GM19193 (cell line): ENCODE measurements around the gene IGFLR1.

Experiments
- POLR2A ChIP-seq: IDR thresholded peaks from 4 replicates; pipeline ENCODE4 v1.6.1; 2011; ENCODE audit not compliant: insufficient read depth, insufficient read length; ENCODE audit errors: extremely low read depth

IGFLR1 gene

GRCh38 chr19:35715981-35716800 lies 26.1 kb downstream of the IGFLR1 start:
- no peak for TF ChIP-seq POLR2A

GRCh38 chr19:35715355-35715809 lies 26.9 kb downstream of the IGFLR1 start:
- TF ChIP-seq POLR2A, result no peak

GRCh38 chr19:35714601-35715354 lies 27.5 kb downstream of the IGFLR1 start:
- TF ChIP-seq POLR2A, result peak; percentile 35

- TF ChIP-seq POLR2A, result no peak
Measured at GRCh38 chr19:35713904-35714495, 28.3 kb downstream of the IGFLR1 start.

DNA sequence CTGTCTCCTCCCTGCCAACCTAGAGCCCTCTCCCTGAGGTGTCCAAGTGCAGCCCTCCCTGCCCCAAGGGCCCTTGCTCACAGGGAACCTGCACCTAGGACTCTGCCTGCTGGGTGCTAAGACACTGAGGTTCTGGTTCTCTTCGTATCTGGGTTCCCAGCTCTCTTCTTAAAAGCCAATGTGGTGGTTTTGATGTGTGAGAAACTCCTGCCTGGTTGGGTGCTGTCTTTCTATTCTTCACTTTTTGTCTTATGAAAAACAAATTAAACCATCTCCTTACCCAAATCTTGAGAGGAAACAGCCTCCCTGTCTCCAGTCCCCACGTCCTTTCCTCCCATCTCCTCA lies 28.8 kb downstream of the IGFLR1 start:
- no peak for TF ChIP-seq POLR2A

DNA sequence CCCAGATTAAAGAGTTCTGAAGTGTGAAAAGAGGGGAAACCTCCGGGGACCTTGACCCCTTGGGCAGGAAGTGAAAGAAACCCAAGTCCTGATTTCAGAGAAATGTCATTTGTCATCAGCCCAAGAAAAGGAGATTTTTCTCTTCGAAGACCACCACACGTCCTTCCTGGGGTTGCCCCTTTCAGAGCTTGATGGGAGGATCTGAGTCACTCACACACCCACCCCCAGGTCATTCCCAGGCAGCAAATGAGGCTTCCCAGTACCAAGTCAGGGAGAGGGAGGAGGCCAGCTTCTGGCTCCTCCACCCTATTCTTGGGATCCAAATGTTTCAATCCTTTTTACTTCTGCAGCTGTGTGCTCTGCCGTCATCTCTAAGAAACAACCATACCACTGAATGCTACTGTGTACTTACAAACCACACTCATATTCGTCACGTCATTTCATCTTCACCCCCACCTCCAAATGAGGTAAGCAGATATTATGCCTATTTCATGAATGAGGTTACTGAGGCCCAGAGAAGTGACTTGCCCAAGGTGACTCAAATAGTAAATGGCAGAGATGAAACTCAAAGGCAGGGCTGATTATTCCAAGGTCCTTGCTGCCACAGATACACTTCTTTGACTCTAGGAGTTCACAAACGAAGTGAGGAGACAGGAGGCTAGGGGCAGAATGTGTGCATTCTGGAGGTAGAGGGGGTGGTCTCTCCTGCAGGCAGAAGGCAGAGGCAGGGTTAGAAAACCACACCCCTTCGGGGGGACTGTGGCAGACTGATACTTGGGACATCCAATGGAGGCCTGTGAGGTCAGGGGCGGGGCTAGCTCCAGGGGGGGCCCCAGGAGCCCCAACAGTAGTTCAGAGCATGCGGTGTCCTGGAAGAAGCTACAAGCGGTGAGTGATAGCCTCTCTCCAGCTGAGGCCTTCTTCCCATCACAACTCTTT lies 29.4 kb downstream of the IGFLR1 start:
- peak; percentile 76 for TF ChIP-seq POLR2A

- peak; percentile 38 for TF ChIP-seq POLR2A
Measured at GRCh38 chr19:35710784-35711723, 31.2 kb downstream of the IGFLR1 start.

- TF ChIP-seq POLR2A, result no peak
Measured at GRCh38 chr19:35708391-35708790, 33.9 kb downstream of the IGFLR1 start.

DNA sequence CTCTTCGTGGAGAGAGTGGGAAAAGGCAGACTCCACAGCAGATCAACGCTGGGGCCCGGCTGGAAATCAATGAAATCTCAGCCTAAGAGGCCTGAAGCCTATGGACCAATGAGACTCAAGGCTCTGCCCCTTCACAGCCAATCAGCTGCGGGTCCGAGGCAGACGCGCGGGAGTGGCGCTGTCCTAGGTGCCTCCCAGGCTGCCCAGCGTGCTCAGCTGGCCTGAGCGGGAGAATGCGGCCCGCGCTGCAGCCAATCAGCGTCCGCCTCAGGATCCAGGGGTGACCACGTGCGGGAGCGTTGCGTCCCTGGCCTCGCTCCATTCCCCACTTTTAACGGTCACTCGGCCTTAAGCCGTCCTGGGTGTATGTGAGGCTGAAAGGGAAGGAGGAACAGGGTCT lies 38.0 kb downstream of the IGFLR1 start, which contains the start of gene ZBTB32:
Gene ZBTB32, plus strand, starts transcription at position 341 of the 400 bp plus-strand sequence. CDS start 10,069 bp downstream, outside the sequence.
- no peak for TF ChIP-seq POLR2A

DNA sequence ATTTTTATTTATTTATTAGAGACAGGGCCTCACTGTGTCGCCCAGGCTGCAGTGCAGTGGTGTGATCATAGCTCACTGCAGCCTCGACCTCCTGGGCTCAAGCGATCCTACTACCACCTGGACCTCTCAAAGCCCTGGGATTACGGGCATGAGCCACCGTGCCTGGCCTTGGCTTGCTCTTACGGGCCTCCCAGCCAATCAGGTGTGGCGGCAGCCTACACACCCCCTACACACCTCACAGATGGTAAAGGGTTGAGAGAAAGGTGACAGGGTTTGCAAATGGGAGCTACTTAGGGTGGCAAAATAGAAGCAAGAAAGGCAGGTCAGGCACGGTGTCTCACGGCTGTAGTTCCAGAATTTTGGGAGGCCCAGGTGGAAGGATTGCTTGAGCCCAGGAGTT lies 38.9 kb downstream of the IGFLR1 start:
- no peak for TF ChIP-seq POLR2A

GRCh38 chr19:35702223-35703012 lies 39.8 kb downstream of the IGFLR1 start:
- TF ChIP-seq POLR2A, result peak; percentile 76

GRCh38 chr19:35696835-35697234 lies 45.4 kb downstream of the IGFLR1 start:
- TF ChIP-seq POLR2A, result no peak

DNA sequence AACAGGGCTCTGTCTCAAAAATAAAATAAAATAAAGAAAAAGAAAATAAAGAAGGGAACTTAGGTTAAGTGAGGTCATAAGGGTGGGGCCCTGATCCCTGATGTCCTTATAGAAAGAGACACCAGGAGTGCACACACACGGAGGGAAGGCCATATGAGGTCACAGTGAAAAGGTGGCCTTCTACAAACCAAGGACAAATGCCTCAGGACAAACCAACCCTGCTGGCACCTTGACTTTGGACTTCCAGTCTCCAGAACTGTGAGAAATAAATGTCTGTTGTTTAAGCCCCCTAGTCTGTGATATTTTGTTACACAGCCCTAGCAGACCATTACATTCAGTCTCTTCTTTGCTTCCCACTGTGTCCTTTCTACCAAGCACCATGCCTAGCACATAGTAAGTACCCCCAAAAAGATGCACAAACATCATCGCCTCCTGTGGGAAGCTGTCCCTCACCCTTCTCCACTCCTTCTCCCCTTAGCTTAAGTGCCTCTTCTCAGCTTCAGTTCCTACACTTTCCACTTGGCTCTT lies 46.3 kb downstream of the IGFLR1 start:
- no peak for TF ChIP-seq POLR2A
